ENCODE measurements around the gene CFAP58.

CFAP58 gene

GRCh38 chr10:104334965-104335650 is 18.5 kb upstream of the CFAP58 start:
- DNase-seq (ENCODE audit: low read depth, low spot score), result no peak

GRCh38 chr10:104336821-104337467 is 16.7 kb upstream of the CFAP58 start:
- no peak for DNase-seq (ENCODE audit: low read depth, low spot score)

- DNase-seq (ENCODE audit: low read depth, low spot score), result no peak
Measured at GRCh38 chr10:104337521-104337984, 16.1 kb upstream of the CFAP58 start.

GRCh38 chr10:104337985-104338735 is 15.5 kb upstream of the CFAP58 start, which contains the start of gene ITPRIP:
Gene ITPRIP, minus strand, starts transcription at chr10:104338465. Its CDS starts 22,414 bp downstream, at chr10:104316051.
- DNase-seq (ENCODE audit: low read depth, low spot score), result peak; percentile 53

- no peak for DNase-seq (ENCODE audit: low read depth, low spot score)
Measured at GRCh38 chr10:104339469-104340110, 14.0 kb upstream of the CFAP58 start.

GRCh38 chr10:104340111-104340526 is 13.5 kb upstream of the CFAP58 start:
- DNase-seq (ENCODE audit: low read depth, low spot score), result no peak

GRCh38 chr10:104340641-104341040 is 13.0 kb upstream of the CFAP58 start:
- no peak for DNase-seq (ENCODE audit: low read depth, low spot score)

- DNase-seq (ENCODE audit: low read depth, low spot score), result no peak
Measured at GRCh38 chr10:104342941-104343411, 10.7 kb upstream of the CFAP58 start.

GRCh38 chr10:104344219-104344618 is 9.4 kb upstream of the CFAP58 start:
- DNase-seq (ENCODE audit: low read depth, low spot score), result no peak

GRCh38 chr10:104345515-104345914 is 8.1 kb upstream of the CFAP58 start:
- DNase-seq (ENCODE audit: low read depth, low spot score), result no peak

GRCh38 chr10:104345941-104346340 is 7.7 kb upstream of the CFAP58 start:
- no peak for DNase-seq (ENCODE audit: low read depth, low spot score)

GRCh38 chr10:104347295-104348045 is 6.2 kb upstream of the CFAP58 start:
- DNase-seq (ENCODE audit: low read depth, low spot score), result no peak

GRCh38 chr10:104348601-104349000 is 5.0 kb upstream of the CFAP58 start:
- no peak for DNase-seq (ENCODE audit: low read depth, low spot score)

- no peak for DNase-seq (ENCODE audit: low read depth, low spot score)
Measured at GRCh38 chr10:104349623-104350126, 4.0 kb upstream of the CFAP58 start.

- DNase-seq (ENCODE audit: low read depth, low spot score), result no peak
Measured at GRCh38 chr10:104350127-104350635, 3.5 kb upstream of the CFAP58 start.

GRCh38 chr10:104351061-104351702 is 2.5 kb upstream of the CFAP58 start:
- DNase-seq (ENCODE audit: low read depth, low spot score), result no peak

- no peak for DNase-seq (ENCODE audit: low read depth, low spot score)
Measured at GRCh38 chr10:104351919-104352318, 1.7 kb upstream of the CFAP58 start.

- no peak for DNase-seq (ENCODE audit: low read depth, low spot score)
Measured at GRCh38 chr10:104359811-104360210, 6.2 kb downstream of the CFAP58 start.

GRCh38 chr10:104367904-104368303 is 14.3 kb downstream of the CFAP58 start:
- DNase-seq (ENCODE audit: low read depth, low spot score), result no peak

- no peak for DNase-seq (ENCODE audit: low read depth, low spot score)
Measured at GRCh38 chr10:104368381-104368780, 14.7 kb downstream of the CFAP58 start.
